ENCODE measurements around the gene ARHGDIB.

ARHGDIB gene

DNA sequence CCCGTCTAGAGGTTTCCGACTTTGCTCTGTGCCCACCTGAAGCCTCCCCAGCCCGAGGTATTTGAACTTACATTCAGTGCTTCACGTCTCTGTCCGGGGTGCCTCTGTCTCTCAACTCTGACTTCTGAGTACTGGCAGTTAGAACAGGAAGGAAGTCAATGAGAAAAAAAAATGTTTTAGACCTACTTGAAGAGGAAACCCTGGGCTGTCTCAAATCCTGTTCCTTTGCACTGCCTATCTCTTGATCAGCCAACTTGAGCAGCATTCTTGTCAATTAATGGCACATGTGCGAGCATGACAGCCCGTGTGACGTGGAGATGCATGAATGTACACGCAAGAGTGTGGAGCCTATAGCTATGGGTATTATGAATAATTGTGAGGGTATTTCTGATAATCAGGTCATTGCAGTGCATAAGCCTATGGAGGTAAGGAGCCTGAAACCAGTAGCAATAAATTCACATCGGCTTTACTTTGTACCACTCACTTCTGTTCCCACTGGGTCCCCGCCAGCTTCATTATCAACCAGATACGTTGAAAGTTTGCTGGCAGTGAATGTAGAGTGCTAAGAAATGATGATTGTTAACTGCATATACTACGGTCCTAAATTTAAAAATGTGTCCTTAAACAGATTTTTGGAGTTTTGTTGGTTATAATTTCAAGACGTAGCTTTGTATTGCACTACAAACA, at the start of gene ARHGDIB:
ARHGDIB (minus strand) TSS at position 136 of the 687 bp plus-strand sequence. CDS start 10,889 bp downstream, outside the sequence.
- DNase-seq (ENCODE audit: low read depth), result peak; percentile 58

DNA sequence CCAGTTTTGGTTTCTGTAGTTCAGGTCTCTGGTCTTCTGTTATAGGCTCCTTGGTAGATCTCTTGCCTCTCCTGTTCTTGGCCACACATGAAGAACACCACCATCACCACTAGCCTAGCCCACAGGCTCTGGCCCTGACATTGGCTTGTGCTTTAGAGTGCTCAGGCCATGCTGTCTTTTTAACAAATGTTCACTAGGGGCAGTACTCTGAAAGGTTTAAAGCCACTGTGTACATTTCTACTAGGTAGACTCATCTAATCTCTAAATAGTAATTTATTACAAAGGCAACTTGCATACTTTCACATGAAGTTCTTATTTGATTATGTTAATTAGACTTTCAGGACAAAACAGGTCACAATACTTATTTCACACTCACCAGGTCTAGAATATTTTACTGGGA, 49.8 kb upstream of the ARHGDIB start:
- DNase-seq (ENCODE audit: low read depth), result no peak

DNA sequence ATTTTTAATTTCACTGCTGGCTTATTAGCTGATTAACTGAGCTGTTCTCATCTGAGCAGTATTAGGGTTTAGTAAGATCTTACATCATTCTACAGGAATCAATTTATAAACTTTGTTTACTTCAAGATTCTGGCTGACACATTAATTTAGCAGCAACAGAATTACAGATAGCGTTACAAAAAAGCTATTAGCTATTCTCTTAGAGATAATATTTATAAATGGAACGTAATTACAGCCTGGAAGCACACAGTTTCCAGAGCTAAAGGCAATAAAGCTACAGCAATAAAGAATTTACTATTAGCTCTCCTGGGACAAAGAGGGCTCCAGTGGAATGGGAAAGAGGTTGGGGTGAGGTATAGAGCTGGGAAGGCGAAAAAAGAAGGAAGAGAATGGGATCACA, 46.1 kb upstream of the ARHGDIB start:
- DNase-seq (ENCODE audit: low read depth), result no peak

DNA sequence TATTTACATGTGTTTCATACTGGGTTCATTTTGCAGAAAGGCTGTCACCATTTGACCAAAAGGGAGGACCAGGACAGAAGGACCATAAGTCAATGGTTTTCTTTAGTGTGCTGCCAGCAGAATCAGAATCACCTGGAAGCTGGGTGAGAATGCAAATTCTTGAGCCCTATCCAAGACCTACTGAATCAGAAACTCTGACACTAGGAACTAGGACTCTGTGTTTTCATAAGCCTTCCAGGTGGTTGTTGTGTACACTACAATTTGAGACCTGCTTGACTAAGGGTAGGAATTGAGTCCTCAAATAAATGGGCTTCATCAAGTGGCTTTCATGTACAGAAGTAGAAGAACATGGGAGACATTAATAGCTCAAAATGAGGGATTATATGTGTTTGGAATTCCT, 43.7 kb upstream of the ARHGDIB start:
- DNase-seq (ENCODE audit: low read depth), result no peak

DNA sequence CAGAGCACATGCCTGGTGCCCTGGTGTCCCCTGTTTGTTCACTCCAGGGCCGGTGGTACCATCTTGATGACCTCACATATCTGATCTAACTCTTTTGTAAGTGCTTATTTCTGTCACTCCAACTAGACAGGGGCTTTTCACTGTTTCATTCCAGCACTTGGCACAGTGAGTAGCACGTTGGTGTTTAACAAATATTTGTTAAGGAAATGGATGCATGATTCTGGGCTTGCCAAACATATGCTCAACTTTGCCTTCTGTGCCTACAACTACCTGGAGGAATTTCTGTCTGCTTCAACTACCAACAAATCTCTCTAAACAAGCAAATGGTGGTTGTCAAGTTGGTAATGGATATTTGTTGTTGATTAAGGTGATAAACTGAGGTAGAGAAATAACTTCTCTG, 43.0 kb upstream of the ARHGDIB start:
- DNase-seq (ENCODE audit: low read depth), result no peak

DNA sequence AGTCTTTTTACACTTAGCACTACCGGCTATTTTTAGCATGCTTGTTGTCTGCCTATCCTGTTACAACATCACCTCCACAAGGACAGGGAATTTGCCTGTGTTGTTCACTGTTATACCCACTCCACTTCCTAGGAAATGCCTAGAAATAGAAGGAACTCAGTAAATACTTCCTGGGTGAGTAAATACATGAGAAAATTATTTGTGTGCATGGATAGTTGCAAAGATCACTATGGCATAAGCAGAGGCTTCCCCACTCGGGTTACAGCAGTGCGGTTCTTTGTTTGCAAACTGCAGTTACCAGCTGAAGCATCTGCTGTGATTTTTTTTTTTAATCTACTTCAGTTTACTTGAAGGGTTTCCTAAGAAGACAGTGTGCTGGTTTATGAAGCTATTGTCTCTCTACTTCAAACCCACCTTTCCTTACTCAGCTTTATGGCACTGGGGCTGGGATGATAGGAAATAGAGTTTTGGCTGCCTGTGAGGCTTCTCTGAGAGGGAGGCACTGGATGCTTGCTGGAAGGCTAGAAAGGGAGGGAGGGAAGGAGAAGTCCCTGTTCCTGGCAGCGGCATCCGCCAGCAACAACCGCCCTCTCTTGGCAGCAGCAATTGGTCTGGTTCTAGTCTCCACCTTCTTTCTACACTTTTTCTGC, 40.5 kb upstream of the ARHGDIB start:
- no peak for DNase-seq (ENCODE audit: low read depth)

DNA sequence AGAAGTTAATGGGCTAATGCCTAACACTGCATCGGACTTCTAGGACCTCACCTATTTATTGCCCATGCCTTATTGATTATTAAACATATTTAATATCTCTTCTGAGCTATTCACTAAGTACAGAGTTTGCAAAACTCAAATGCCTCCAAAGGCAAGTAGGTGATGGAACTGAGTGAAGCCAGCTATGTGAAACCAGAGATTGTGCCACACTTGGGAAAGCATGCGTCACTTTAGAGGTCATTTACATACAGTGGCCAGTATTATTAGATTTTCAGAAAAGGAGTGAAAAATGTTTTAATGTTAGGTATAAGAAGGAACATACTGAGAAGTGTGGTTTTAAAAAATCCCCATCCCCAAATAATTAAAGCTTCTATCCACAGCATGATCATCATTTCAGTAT, 39.2 kb upstream of the ARHGDIB start:
- DNase-seq (ENCODE audit: low read depth), result no peak

DNA sequence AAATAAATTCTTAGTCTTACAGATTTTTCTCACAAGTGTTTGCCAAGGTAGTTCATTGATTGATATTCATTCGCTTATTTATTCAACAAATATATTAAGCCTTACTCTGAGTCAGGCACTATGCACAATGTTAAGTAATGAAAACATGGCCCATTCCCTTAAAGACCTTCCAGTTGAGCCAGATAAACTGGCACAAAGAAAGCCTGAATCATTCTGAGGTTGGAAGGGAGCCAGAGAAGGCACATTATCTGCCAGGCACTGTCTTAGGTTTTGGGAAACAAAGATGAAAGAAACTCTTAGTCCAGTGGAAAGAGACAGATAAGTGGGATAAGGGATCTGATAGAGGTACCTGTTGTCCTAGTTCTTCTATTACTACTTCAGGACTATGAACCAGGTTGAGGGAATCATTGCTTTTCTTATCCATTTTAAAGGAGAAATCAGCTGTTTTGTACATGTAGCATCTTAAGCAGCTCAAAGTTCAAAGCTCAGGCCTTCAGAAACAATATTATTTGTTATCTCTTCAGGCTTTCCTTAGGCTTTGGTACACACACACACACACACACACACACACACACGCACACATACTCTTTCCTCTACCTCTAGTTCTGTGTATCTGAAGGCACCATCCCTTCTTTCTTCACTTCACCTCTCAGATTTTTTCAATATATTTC, 38.4 kb upstream of the ARHGDIB start:
- DNase-seq (ENCODE audit: low read depth), result no peak

DNA sequence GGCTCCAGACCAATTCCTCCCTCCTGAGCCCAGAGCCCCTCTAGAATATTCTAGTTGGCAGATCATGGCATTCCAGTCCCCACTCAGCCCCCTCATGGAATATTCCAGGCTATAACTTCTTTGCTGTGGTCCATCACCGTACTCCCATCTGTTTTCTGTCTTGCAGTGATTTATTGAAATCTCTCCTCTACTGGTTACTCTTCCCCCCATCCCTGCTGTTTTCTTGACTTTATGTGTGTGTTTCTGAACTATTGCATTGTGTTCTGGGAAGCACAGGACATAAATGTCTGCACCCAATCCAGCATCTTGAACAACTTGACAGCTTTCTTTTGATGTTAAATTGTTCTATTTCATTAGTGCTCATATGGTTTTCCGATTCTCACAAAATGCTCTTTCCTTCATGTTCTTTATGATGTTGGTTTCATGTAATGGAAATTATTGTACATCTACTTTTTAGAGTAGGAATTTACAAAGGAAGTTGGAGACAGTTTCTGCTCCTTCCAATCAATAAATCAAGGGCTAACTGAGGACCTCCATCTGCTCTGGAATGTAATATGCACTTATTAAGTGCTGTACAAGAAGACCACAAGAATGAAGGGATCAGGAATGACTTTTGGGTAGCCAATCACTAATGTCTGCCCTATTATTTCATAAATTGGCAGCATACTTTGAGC, 37.8 kb upstream of the ARHGDIB start:
- no peak for DNase-seq (ENCODE audit: low read depth)

DNA sequence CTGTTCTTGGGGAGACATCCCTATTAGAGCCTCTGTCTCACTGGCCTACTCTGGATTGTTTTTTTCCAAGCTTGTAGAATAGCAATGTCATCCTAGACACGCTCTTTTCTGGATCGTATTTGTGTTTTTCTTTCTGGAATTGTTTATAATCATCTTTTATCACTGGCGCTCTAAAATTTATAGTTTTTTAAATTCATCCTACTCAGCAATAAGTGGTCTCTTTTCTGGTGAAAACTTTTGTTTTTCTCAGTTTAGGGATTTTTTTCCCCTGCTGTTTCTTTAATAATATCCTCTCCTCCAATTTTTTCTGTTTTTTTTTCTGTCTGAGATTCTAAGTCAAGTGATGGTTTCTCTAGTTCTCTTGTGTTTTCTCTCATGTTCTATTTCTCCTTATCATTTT, 36.6 kb upstream of the ARHGDIB start:
- DNase-seq (ENCODE audit: low read depth), result no peak

DNA sequence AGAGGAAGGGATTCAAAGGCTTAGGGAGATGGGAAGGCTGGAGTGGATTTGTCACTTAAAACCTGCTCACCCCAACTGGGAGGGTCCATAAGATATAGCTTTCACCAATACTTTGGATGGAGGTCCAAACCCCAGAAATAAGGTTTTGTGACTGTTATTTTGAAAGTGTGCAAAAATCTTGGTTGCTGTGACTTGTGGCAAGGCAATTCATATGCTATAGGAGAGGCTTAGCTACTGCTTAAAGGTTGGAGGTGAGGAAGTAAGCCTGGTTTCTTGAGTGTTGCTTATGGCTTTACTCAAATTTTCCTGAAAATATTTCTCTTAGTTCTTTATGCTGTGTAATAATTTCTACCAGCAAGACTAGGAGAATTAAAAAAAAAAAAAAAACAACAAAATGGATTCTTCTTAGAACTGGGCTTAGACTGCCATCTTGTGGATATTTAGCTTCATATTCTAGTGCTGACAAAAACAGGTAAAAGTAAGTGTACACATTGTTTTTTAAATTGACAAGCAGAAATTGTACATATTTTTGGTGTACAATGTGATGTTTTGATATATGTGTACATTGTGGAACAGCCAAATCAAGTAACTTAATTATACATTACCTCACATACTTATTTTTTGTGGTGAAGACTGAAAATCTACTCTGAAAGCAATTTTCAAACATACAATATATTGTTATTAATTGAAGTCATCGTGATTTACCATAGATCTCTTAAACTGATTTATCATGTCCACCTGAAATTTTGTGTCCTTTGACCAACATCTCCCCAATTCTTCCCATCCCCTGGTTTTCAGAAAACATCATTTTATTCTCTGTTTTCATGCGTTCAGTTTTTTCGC, 34.4 kb upstream of the ARHGDIB start:
- no peak for DNase-seq (ENCODE audit: low read depth)

DNA sequence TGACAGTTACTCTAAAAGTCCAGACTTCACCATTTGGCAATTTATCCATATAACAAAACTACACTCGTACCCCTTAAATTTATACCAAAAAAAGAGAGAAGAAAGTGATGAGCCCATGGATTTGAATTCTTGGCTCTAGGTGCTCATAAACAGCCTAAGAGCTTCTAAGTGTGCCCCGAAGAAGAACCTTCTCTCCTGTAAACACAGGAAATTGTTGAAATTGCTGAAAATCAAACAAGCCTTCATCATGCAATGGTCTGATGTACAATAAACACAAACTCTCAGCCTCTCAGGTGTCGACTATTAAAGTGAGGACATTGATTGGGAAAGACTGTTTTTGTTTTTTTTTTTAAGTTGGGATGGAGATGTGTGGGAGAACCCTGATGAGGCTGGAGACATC, 33.2 kb upstream of the ARHGDIB start:
- no peak for DNase-seq (ENCODE audit: low read depth)

DNA sequence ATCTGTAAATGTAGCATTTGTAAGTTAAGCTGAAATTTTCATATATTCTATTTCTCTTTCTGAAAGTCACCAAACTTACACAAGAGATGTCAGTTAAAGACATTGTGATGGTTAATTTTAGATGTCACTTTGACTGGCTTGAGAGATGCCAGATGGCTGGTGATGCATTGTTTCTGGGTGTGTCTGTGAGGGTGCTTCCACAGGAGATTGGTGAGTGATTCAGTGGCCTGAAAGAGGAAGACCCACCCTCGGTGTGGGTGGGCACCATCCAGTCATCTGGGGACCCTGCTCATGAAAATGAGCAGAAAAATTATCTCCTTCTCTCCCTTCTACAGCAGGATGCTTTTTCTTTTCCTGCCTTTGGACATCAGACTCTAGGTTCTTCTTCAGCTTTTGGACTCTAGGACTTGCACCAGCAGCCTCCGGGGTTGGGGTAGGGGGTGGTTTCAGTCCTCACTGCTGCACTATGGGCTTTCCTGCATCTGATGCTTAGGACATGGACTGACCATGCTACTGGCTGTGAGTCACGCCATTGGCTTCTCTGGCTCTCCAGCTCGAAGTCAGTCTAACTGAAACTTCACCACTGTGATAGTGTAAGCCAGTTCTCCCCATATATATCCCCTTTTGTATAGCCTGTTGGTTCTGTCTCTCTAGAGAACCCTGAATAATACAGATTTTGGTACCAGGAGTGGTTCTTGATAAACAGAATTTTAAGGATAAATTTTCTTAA, 32.3 kb upstream of the ARHGDIB start:
- DNase-seq (ENCODE audit: low read depth), result no peak

DNA sequence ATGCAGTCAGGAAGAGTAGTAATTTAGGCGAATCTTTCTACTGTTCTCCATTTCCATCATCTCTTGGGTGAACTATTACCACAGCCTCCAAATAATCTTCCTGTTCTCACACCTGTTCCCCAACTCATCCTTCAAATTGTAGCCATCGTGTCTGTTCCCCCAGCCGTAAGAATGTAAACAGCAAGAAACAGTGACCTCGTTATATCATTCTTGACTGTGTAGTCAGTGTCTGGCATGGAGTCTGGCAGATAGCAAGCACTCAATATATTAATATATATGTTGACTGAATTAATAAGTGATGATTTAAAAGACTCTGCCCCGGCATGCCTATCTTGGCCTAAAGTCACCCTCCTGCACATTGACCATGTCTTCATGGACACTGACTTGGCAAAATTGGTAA, 31.7 kb upstream of the ARHGDIB start:
- no peak for DNase-seq (ENCODE audit: low read depth)

DNA sequence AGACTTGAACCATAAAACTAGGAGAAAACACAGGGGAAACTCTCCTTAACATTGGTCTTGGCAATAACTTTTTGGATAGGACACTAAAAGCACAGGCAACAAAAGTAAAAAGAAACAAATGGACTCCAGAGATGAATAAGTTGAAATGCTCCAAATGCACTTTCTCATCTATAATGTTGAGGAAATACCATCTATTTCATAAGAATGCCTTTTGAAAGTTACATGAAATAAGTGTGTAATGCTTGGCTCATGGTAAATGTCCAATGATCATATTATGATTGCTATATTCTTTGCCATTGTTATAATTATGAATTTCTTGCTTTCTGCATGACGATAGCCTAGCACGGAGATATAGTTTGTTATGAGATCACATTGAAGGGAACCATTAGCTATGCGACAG, 31.3 kb upstream of the ARHGDIB start:
- no peak for DNase-seq (ENCODE audit: low read depth)

DNA sequence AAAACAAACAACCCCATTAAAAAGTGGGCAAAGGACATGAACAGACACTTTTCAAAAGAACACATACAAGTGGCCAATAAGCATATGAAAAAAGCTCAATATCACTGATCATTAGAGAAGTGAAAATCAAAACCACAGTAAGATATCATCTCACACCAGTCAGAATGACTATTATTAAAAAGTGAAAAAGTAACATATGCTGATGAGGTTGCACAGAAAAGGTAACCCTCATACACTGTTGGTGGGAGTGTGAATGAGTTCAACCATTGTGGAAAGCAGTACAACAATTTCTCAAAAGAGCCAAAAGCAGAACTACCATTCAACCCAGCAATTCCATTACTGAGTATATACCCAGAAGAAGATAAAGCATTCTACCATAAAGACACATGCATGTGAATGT, 29.7 kb upstream of the ARHGDIB start:
- DNase-seq (ENCODE audit: low read depth), result no peak

DNA sequence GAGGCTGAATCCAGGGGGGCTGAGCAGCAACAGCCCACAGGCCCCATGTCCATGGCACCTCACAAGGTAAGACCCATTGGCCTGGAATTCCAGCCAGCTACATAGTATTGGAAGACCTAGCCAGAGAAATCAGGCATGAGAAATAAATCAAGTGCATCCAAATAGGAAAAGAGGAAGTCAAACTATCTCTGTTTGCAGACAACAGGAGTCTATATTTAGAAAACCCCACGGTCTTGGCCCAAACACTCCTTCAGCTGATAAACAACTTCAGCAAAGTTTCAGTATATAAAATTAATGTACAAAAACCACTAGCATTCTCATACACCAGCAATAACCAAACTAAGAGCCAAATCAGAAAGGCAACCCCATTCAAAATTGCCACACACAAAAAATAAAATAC, 28.4 kb upstream of the ARHGDIB start:
- DNase-seq (ENCODE audit: low read depth), result no peak

DNA sequence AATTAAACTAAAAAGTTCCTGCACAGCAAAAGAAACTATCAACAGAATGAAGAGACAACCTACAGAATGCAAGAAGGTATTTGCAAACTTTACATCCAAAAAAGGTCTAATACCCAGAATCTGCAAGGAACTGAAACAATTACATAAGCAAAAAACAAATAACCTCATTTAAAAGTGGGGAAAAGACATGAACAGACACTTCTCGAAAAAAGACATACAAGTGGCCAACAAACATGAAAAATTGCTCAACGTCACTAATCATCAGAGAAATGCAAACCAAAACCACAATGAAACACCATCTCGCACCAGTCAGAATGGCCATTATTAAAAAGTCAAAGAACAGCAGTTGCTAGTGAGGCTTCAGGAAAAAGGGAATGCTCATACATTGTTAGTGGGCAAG, 26.6 kb upstream of the ARHGDIB start:
- DNase-seq (ENCODE audit: low read depth), result no peak

DNA sequence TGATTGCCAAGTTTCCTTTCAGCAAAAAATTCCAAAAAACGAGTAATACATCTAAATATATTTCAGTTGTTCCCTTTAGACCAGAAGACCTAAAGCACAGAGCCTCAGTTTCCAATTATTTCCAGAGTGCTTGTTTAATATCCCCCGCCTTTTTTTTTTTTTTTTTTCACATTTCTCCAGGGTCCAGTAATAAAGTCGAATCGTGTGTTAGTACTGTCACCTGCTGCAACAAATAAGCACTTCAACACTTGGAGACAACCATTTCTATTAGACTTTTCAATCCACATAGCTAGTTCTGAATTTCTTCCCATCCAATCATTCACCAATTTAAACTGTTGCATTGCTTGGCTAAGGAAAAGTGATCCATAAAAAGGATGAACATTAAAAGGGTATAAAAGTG, 25.0 kb upstream of the ARHGDIB start:
- no peak for DNase-seq (ENCODE audit: low read depth)

DNA sequence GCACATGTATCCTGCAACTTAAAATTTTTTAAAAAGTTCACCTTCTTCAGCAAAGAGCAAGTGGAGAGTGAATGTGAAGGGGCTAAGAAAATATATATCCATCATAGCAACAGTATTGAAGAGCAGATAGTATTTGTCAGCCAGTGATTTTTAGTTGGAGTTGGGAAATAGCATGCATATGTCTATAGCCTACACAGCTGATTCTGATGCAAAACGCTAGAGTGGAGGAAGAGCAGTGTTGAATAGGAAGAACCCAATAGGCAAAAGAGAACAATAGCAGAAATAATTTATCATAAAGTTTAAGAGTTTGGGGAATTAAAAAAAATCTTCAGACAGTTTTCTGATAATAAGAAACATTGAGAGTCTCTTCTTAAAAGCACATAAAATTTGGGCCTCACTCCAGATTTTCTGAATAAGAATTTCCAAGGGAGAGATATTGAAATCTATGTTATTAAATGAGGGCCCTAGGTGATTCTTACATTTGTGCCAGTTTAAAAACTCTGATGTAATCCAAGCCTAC, 23.4 kb upstream of the ARHGDIB start:
- no peak for DNase-seq (ENCODE audit: low read depth)

DNA sequence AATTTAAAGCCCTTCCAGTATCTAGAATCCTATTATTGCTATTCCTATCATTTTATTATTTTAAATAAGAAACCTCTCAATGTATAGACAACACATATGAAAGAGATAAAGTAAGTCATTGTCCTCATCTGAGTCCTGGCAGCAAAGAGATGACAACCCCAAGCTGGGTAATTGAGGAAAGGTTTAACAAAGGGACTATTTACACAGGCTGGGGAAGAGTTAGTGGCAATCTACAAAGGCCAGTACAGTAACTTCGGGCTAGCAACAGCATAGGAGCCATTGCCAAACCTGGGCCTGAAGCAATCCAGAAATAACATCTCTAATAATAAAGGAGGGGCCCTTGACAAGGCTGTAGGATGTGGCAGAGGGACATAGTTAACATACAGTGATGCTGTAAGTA, 22.6 kb upstream of the ARHGDIB start:
- DNase-seq (ENCODE audit: low read depth), result no peak

Data from activated gamma-delta T cell treated with anti-CD3 and anti-CD28 coated beads, Interleukin-2, amount 50 U/mL, for 16 hours (primary cell).